ENCODE results near the gene CDNF.

CDNF gene

DNA sequence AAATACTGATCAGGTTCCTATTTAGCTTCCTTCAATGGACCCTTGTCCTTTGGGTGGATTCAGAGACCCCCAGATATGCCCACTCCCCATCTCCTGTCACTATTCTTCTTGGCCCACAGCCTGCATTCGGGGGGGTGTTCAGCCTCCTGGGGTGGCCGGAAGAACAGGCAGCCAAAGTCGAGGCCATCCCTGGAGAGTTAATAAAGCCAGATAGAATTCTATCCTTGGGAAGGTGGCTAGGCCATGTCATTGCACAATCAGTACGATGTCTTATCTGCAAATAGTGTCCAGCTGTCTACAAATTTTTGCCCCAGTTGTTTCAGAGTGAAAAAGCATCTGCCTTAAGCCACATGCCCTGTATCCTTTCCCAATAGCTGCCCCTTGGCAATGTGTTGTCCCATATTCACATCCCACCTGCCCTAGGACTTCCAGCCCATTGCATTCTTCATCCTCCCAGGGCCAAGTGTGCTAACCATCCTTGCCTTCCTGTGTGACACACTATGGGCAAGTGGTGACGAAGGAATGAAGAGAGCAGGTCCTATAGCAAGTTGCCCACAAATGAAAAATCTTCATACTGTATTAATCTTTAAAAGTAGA is 53.3 kb downstream of the CDNF start:
- TF ChIP-seq ZNF274 (IDR thresholded peaks at IDR 0.05; ENCODE audit: low read depth, low read length), result no peak
- no peak overlapping the region for H3K4me3 ChIP-seq (ENCODE audit: low read length)

DNA sequence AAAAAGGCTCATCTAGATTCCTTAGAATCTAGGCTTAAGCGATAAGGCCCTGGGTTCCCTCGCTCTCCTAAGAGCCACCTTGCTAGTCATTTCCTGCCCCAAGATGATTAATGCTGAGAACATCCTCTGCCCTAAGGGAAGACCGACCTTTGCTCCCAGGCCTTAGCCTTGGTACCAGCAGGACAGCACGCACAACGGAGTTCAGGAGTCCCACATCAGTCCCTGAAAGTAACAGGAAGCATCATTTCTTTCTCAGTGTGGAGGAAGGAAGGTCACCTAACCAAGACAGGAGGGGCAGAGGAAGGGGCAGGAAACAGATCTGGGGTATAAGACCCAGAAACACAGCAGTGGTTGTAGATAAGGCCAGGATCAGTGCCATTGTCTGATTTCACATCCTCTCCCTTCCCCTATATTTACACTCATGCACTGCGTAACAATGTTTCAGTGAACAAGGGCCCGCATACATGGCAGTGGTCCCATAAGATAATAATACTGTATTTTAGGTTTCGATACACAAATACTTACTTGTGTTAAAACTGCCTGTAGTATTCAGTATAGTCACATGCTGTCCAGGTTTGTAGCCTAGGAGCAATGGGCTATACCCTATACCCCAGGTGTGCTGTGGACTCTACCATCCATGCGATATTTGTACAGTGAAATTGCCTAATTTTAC is 55.0 kb downstream of the CDNF start:
- H3K4me3 ChIP-seq (ENCODE audit: low read length), result no peak overlapping the region

GRCh38 chr10:14781763-14782162 is 56.1 kb downstream of the CDNF start:
- H3K4me3 ChIP-seq (ENCODE audit: low read length), result no peak overlapping the region
- TF ChIP-seq ZNF274 (IDR thresholded peaks at IDR 0.05; ENCODE audit: low read depth, low read length), result no peak

More for the DNA sequence above, 55.0 kb downstream of the CDNF start:
- no peak for TF ChIP-seq ZNF274 (IDR thresholded peaks at IDR 0.05; ENCODE audit: low read depth, low read length)

DNA sequence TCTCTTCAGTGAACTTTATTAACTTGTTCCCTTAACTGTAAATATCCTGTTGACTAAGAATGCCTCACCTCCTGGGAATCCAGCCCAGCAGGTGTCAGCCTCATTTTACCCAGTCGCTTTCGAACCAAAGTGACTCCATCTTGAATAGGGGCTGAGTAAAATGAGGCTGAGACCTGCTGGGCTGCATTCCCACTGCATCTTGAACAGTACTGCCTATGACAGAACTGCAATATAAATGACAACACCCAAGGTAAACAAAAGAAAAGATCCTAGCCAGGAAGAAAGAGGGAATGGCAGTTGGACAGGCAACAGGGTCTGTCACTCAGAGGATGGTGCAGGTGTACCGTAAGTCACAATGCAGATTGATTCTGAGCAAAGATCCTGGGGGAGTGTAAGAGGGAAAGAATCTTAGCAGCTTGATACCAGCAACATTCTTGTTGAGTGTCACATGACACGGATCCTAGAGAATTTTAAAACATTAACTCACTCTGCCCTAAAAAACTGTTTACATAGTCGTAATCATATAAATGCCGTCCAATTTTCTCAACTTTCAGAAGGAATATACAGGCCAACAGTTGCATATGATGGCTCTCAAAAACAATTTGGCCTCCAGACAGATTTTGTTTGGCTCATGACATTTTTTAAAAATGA is 58.7 kb downstream of the CDNF start:
- H3K4me3 ChIP-seq (ENCODE audit: low read length), result no peak overlapping the region
- TF ChIP-seq ZNF274 (IDR thresholded peaks at IDR 0.05; ENCODE audit: low read depth, low read length), result no peak

- TF ChIP-seq ZNF274 (IDR thresholded peaks at IDR 0.05; ENCODE audit: low read depth, low read length), result no peak
- no peak overlapping the region for H3K4me3 ChIP-seq (ENCODE audit: low read length)
Observed at GRCh38 chr10:14776546-14776945, 61.3 kb downstream of the CDNF start.

GRCh38 chr10:14775656-14776055 is 62.2 kb downstream of the CDNF start:
- TF ChIP-seq ZNF274 (IDR thresholded peaks at IDR 0.05; ENCODE audit: low read depth, low read length), result no peak
- no peak overlapping the region for H3K4me3 ChIP-seq (ENCODE audit: low read length)

GRCh38 chr10:14774797-14775196 is 63.0 kb downstream of the CDNF start, which contains the start of gene FAM107B:
Gene FAM107B, minus strand, starts transcription at chr10:14774897. Its CDS starts 234 bp downstream, at chr10:14774663.
- no peak within 1 kb of the TSS for H3K4me3 ChIP-seq (ENCODE audit: low read length)
- no peak for TF ChIP-seq ZNF274 (IDR thresholded peaks at IDR 0.05; ENCODE audit: low read depth, low read length)

DNA sequence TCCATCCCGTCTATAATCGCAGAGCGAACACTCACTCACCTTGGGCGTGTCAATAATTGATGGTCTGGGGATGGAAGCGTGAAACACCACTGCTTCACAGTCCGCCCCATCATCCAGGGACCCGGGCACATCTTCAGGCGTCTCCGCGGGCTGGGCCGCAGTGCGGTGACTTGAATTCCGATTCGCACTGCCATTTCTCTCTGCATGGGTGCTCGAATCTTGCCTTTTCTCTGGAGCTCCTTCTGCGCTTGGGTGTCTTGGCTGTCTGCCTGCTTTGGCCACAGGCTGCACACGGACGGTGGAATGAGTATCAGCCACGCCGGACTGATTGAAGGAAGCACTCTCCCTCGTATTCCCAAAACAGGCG is 63.6 kb downstream of the CDNF start:
- no peak for TF ChIP-seq ZNF274 (IDR thresholded peaks at IDR 0.05; ENCODE audit: low read depth, low read length)
- H3K4me3 ChIP-seq (ENCODE audit: low read length), result no peak overlapping the region

GRCh38 chr10:14773551-14774213 is 64.2 kb downstream of the CDNF start:
- TF ChIP-seq ZNF274 (IDR thresholded peaks at IDR 0.05; ENCODE audit: low read depth, low read length), result no peak
- no peak overlapping the region for H3K4me3 ChIP-seq (ENCODE audit: low read length)

DNA sequence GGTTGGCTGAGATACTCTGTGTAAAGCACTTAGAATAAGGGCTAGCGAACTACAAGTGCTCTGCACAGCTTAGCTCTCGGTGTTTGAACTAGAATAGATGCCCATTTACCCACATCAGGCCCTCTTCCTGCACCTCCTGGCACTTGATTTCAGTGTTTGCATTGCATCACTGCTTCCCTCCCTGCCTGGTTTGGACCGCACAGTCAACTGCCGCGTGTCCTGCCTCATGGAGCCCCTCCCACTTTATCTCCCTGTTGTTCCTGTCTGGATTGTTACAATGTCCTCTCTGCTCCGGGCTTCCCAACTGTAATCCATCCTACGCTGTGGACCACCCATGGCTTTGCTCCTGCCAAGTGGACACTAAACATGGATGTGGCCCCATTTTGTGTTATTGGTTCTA is 65.4 kb downstream of the CDNF start:
- H3K4me3 ChIP-seq (ENCODE audit: low read length), result no peak overlapping the region
- no peak for TF ChIP-seq ZNF274 (IDR thresholded peaks at IDR 0.05; ENCODE audit: low read depth, low read length)

DNA sequence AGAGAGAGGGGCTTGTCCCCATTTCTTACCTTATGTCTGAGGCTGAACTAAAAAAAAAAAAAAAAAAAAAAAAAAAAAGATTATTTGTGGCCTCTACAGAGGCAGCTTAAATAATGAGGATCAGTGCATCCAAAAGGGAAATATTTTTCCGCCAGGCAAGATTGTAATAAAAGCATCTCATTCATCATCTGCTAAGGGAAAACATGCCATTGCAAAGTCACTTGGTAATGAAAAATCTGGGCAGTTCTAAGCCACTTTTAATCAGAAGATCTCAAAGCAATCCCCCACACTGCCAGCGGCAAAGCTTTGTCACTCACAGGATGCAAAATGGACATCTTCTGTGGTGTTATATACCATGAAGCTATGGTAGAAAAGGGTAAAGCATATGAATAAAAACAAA is 66.9 kb downstream of the CDNF start:
- H3K4me3 ChIP-seq (ENCODE audit: low read length), result no peak overlapping the region
- TF ChIP-seq ZNF274 (IDR thresholded peaks at IDR 0.05; ENCODE audit: low read depth, low read length), result no peak

Data from GM08714 (cell line).